Panc1 (cell line): ENCODE results near the gene ACSBG1. TPM values are rescaled to one million over a fixed set of nuclear protein-coding genes. Genes with fewer than 3 reads are reported as not detected.

Experiments
- ATAC-seq: fragments of 200-7000 bp; cut with Tn5 transposase; 2 replicates; pipeline ENCODE4 v1.9.1; 2020; ENCODE audit warnings: mild to moderate bottlenecking, moderate library complexity
- BruUV-seq: library from RNA; stranded (reverse); fragments of 400-500 nt; replicated peaks from 2 replicates; lab custom pipeline; 2021; lab: Mats Ljungman, UMichigan
- CTCF ChIA-PET: fragments of 300-600 bp; sonication (Branson Sonifier 250); formaldehyde crosslinking; loops from one replicate; lab custom pipeline; 2022; ENCODE audit warnings: antibody characterized with exemption; lab: Charles Lee
- POLR2A ChIA-PET: fragments of 300-600 bp; sonication (Branson Sonifier 250); formaldehyde crosslinking; loops from one replicate; lab custom pipeline; 2022; ENCODE audit warnings: antibody characterized with exemption; lab: Charles Lee
- DNase-seq: peaks from one replicate; pipeline ENCODE4 v3.0.0-alpha.2; 2010; ENCODE audit warnings: low read depth, low spot score
- H3K27ac ChIP-seq: 2 replicates; pipeline ENCODE4 v1.5.1; 2011; ENCODE audit warnings: mild to moderate bottlenecking, low read length, inconsistent platforms
- H3K27me3 ChIP-seq: fragments of 200-500 bp; sonication (Bioruptor generic); 2 replicates; pipeline ENCODE4 v1.6.0; 2014; ENCODE audit warnings: low read length, inconsistent platforms; ENCODE audit not compliant: control insufficient read depth, insufficient read depth
- H3K36me3 ChIP-seq: fragments of 200-500 bp; sonication (Bioruptor generic); 2 replicates; pipeline ENCODE4 v1.5.1; 2014; ENCODE audit warnings: inconsistent platforms, mild to moderate bottlenecking, low read length, moderate library complexity; ENCODE audit not compliant: control insufficient read depth, insufficient read depth
- H3K4me1 ChIP-seq: 2 replicates; pipeline ENCODE4 v1.5.1; 2011; ENCODE audit warnings: inconsistent platforms, mild to moderate bottlenecking, low read length, moderate library complexity; ENCODE audit not compliant: control insufficient read depth, insufficient read depth
- H3K4me3 ChIP-seq, 2 experiments: 2 replicates each; pipeline ENCODE4 v1.5.1; 2011 to 2012; ENCODE audit warnings: low read depth in 2 of 2, low read length in 2 of 2, mild to moderate bottlenecking in 2 of 2, inconsistent platforms in 1 of 2, moderate library complexity in 1 of 2
- H3K9me3 ChIP-seq: fragments of 200-500 bp; sonication (Bioruptor generic); 2 replicates; pipeline ENCODE4 v1.5.1; 2014; ENCODE audit warnings: low read depth, mild to moderate bottlenecking, inconsistent platforms, low read length, moderate library complexity; ENCODE audit not compliant: control insufficient read depth, insufficient read depth
- POLR2AphosphoS5 ChIP-seq: IDR thresholded peaks from 2 replicates; pipeline ENCODE4 v1.6.1; 2012; ENCODE audit warnings: mild to moderate bottlenecking, low read depth, low read length, moderate library complexity
- REST ChIP-seq, 2 experiments: IDR thresholded peaks; 2 replicates each; pipeline ENCODE4 v1.6.1; 2011 to 2012; ENCODE audit warnings: low read depth in 2 of 2, control low read depth in 1 of 2, low read length in 1 of 2, mild to moderate bottlenecking in 1 of 2, moderate library complexity in 1 of 2; ENCODE audit not compliant: insufficient read depth in 1 of 2
- SIN3A ChIP-seq: IDR thresholded peaks from 2 replicates; pipeline ENCODE4 v1.6.1; 2012; ENCODE audit warnings: low read depth, mild to moderate bottlenecking, low read length, moderate library complexity, borderline replicate concordance; ENCODE audit not compliant: insufficient read depth
- TCF7L2 ChIP-seq: IDR thresholded peaks from 2 replicates; pipeline ENCODE4 v1.6.1; 2011; ENCODE audit warnings: mild to moderate bottlenecking, low read depth, low read length, inconsistent platforms
- in situ Hi-C: cut with HindIII; loops from 2 replicates; pipeline ENCODE4 v1.10.0; 2016; ENCODE audit warnings: low sequenced_read_pairs, low pct_unique_long_range_greater_than_20kb
- intact Hi-C: fragments of 100-400 bp; cut with micrococcal nuclease; formaldehyde crosslinking; loops from one replicate; pipeline ENCODE4 v1.10.0; 2022; ENCODE audit not compliant: unreplicated experiment
- total RNA-seq: library from RNA; stranded (reverse); gene quantifications from one replicate; pipeline ENCODE4 v1.2.1, GENCODE V29; 2021; ENCODE audit not compliant: unreplicated experiment
- TF ChIP-seq, protein P1 (sequence below): fragments of 450-650 bp; IDR thresholded peaks from 2 replicates; pipeline ENCODE4 v1.5.1; 2017; ENCODE audit warnings: mild to moderate bottlenecking

The ACSBG1 gene
- total RNA-seq, 1 experiment from 2014 or later = 0.31 TPM

GRCh38 chr15:78129077-78129750 lies 105.2 kb downstream of the ACSBG1 start:
- ChIA-PET POLR2A (interaction anchor here (0.8 kb wide), 1 partner anchor 170 kb away, joined by 3 read pairs; the partner anchor contains the start of gene SKIC8), CTCF (no interaction called here)
- Histone ChIP-seq H3K27me3 (no peaks in the 10 kb centered on the region), H3K36me3 (no peaks in the 10 kb centered on the region), H3K27ac (no peak overlapping the region), H3K9me3 (no peaks in the 10 kb centered on the region), H3K4me1 (peaks cover 3% of the 10 kb centered on the region; the same call in 1 of the 2 replicates), H3K4me3 (no peak overlapping the region)
- DNase-seq (no peak), ATAC-seq (no peak)
- intact Hi-C loops (no loop called here), in situ Hi-C loops (loop anchor here (25.0 kb wide), 1 partner anchor 133 kb away; the partner anchor contains the start of gene DNAJA4)
- TF ChIP-seq POLR2AphosphoS5 (no peak), SIN3A (no peak), REST (IDR thresholded peaks at IDR 0.05; ENCODE audit: insufficient read depth in 1 of 2, low read depth in 2 of 2, low read length in 1 of 2) (no peak), TCF7L2 (no peak)
- TF ChIP-seq, protein P1, sequence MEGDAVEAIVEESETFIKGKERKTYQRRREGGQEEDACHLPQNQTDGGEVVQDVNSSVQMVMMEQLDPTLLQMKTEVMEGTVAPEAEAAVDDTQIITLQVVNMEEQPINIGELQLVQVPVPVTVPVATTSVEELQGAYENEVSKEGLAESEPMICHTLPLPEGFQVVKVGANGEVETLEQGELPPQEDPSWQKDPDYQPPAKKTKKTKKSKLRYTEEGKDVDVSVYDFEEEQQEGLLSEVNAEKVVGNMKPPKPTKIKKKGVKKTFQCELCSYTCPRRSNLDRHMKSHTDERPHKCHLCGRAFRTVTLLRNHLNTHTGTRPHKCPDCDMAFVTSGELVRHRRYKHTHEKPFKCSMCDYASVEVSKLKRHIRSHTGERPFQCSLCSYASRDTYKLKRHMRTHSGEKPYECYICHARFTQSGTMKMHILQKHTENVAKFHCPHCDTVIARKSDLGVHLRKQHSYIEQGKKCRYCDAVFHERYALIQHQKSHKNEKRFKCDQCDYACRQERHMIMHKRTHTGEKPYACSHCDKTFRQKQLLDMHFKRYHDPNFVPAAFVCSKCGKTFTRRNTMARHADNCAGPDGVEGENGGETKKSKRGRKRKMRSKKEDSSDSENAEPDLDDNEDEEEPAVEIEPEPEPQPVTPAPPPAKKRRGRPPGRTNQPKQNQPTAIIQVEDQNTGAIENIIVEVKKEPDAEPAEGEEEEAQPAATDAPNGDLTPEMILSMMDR = no peak
- no TSS peak for BruUV-seq

DNA sequence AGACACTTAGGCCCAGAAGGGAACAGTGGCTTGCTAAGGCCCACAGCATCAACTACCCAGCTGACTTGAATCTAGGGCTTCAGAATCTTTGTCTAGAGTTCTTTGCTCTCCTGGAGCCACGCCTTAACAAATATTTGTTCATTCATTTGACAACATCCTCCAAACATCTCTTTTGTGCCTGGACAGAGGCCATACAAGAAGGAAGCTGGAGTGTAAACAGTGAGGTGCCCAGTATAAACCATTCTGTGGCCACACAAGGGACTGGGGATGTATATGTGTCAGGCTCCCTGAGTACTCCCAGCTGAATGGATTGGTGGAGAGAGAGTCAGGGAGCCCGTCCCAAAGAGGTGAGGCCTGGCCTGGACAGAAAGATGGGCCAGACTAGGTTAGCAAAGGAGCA lies 106.5 kb downstream of the ACSBG1 start:
- Histone ChIP-seq H3K36me3 (no peaks in the 10 kb centered on the region), H3K9me3 (no peaks in the 10 kb centered on the region), H3K4me3 (no peak overlapping the region), H3K27me3 (no peaks in the 10 kb centered on the region), H3K27ac (no peak overlapping the region), H3K4me1 (peaks cover 3% of the 10 kb centered on the region; the same call in 1 of the 2 replicates)
- ATAC-seq (no peak), DNase-seq (no peak)
- no TSS peak for BruUV-seq
- TF ChIP-seq POLR2AphosphoS5 (no peak), TCF7L2 (no peak), SIN3A (no peak)
- TF ChIP-seq, protein P1 = no peak
- ChIA-PET CTCF (interaction anchor here (0.7 to 1.9 kb wide), 2 partner anchors 15 to 17 kb away, joined by 5 to 12 read pairs; no protein-coding TSS in a partner anchor), POLR2A (interaction anchor here (0.6 kb wide), 1 partner anchor 15 kb away, joined by 4 read pairs; no protein-coding TSS in a partner anchor)
- in situ Hi-C loops (loop anchor here (25.0 kb wide), 1 partner anchor 134 kb away; the partner anchor contains the start of gene DNAJA4), intact Hi-C loops (no loop called here)
